IPS-18a (cell line): ENCODE results near the gene PTDSS2.
"Not testable (repeated sequence)": the region's sequence is repeated elsewhere in the genome, so short reads cannot be mapped to it uniquely, and the experiment has no call there.

Experiments used
- H3K27ac ChIP-seq: one replicate; pipeline ENCODE4 v1.5.1; 2013; ENCODE audit warnings: low read length
- H3K27me3 ChIP-seq: one replicate; pipeline ENCODE4 v1.6.1; 2013; ENCODE audit warnings: mild to moderate bottlenecking, low read length; ENCODE audit not compliant: control insufficient read depth, insufficient read depth
- H3K36me3 ChIP-seq: one replicate; pipeline ENCODE4 v1.6.1; 2013; ENCODE audit warnings: low read depth, low read length; ENCODE audit not compliant: control insufficient read depth
- H3K4me1 ChIP-seq: one replicate; pipeline ENCODE4 v1.6.1; 2013; ENCODE audit warnings: low read depth, low read length; ENCODE audit not compliant: control insufficient read depth
- H3K4me3 ChIP-seq: one replicate; pipeline ENCODE4 v1.5.1; 2013; ENCODE audit warnings: low read length
- H3K9ac ChIP-seq: one replicate; pipeline ENCODE4 v1.6.1; 2013; ENCODE audit warnings: mild to moderate bottlenecking, low read length, moderate library complexity
- H3K9me3 ChIP-seq: one replicate; pipeline ENCODE4 v1.6.1; 2013; ENCODE audit warnings: low read depth, low read length; ENCODE audit not compliant: control insufficient read depth

The PTDSS2 gene

GRCh38 chr11:408154-409007, 41.7 kb upstream of the PTDSS2 start:
- no peaks in the 10 kb centered on the region for H3K4me1 ChIP-seq
- H3K4me3 ChIP-seq = no peak overlapping the region
- H3K27ac ChIP-seq = no peak overlapping the region
- H3K27me3 ChIP-seq = peaks cover 5% of the 10 kb centered on the region
- no peaks in the 10 kb centered on the region for H3K36me3 ChIP-seq
- H3K9ac ChIP-seq = no peak overlapping the region
- no peaks in the 10 kb centered on the region for H3K9me3 ChIP-seq

- no peak overlapping the region for H3K4me3 ChIP-seq
- H3K4me1 ChIP-seq = no peaks in the 10 kb centered on the region
- H3K9me3 ChIP-seq = no peaks in the 10 kb centered on the region
- H3K36me3 ChIP-seq = no peaks in the 10 kb centered on the region
- H3K9ac ChIP-seq = no peak overlapping the region
- no peak overlapping the region for H3K27ac ChIP-seq
- H3K27me3 ChIP-seq = peaks cover 5% of the 10 kb centered on the region
Observed at GRCh38 chr11:409008-409599, 41.0 kb upstream of the PTDSS2 start.

GRCh38 chr11:409600-410483, 40.2 kb upstream of the PTDSS2 start:
- Histone ChIP-seq H3K27ac (no peak overlapping the region), H3K9ac (no peak overlapping the region), H3K36me3 (no peaks in the 10 kb centered on the region), H3K4me1 (no peaks in the 10 kb centered on the region), H3K27me3 (peaks cover 5% of the 10 kb centered on the region), H3K4me3 (no peak overlapping the region), H3K9me3 (no peaks in the 10 kb centered on the region)

GRCh38 chr11:410711-411110, 39.4 kb upstream of the PTDSS2 start:
- not testable (repeated sequence) for H3K4me3 ChIP-seq, H3K4me1 ChIP-seq, H3K9me3 ChIP-seq, H3K27ac ChIP-seq, H3K36me3 ChIP-seq, H3K9ac ChIP-seq, H3K27me3 ChIP-seq

GRCh38 chr11:411520-411919, 38.6 kb upstream of the PTDSS2 start:
- H3K4me1 ChIP-seq, H3K9ac ChIP-seq, H3K9me3 ChIP-seq, H3K4me3 ChIP-seq, H3K36me3 ChIP-seq, H3K27ac ChIP-seq: not testable (repeated sequence)
- peaks cover 16% of the 10 kb centered on the region for H3K27me3 ChIP-seq

- Histone ChIP-seq H3K9ac (no peak overlapping the region), H3K36me3 (no peaks in the 10 kb centered on the region), H3K27me3 (peaks cover 27% of the 10 kb centered on the region), H3K4me3 (no peak overlapping the region), H3K27ac (no peak overlapping the region), H3K4me1 (peaks cover 7% of the 10 kb centered on the region), H3K9me3 (no peaks in the 10 kb centered on the region)
Observed at GRCh38 chr11:412641-413119, 37.4 kb upstream of the PTDSS2 start.

- Histone ChIP-seq H3K9me3 (no peaks in the 10 kb centered on the region), H3K9ac (no peak overlapping the region), H3K4me3 (no peak overlapping the region), H3K27me3 (peaks cover 29% of the 10 kb centered on the region), H3K4me1 (peaks cover 7% of the 10 kb centered on the region), H3K27ac (no peak overlapping the region), H3K36me3 (no peaks in the 10 kb centered on the region)
Observed at GRCh38 chr11:413120-414081, 36.7 kb upstream of the PTDSS2 start.

- Histone ChIP-seq H3K27ac (no peak overlapping the region), H3K4me1 (peaks cover 7% of the 10 kb centered on the region), H3K4me3 (no peak overlapping the region), H3K9me3 (no peaks in the 10 kb centered on the region), H3K36me3 (no peaks in the 10 kb centered on the region), H3K9ac (no peak overlapping the region), H3K27me3 (peaks cover 33% of the 10 kb centered on the region)
Observed at GRCh38 chr11:414318-414857, 35.7 kb upstream of the PTDSS2 start.

GRCh38 chr11:415640-416041, 34.4 kb upstream of the PTDSS2 start:
- H3K4me1 ChIP-seq = peaks cover 7% of the 10 kb centered on the region
- peaks cover 33% of the 10 kb centered on the region for H3K27me3 ChIP-seq
- peak overlapping the region; percentile 58 for H3K4me3 ChIP-seq
- no peak overlapping the region for H3K27ac ChIP-seq
- no peaks in the 10 kb centered on the region for H3K9me3 ChIP-seq
- no peak overlapping the region for H3K9ac ChIP-seq
- no peaks in the 10 kb centered on the region for H3K36me3 ChIP-seq

- Histone ChIP-seq H3K27ac (no peak overlapping the region), H3K9ac (peak overlapping the region; percentile 48), H3K4me3 (peak overlapping the region; percentile 58), H3K27me3 (peaks cover 33% of the 10 kb centered on the region), H3K36me3 (no peaks in the 10 kb centered on the region), H3K9me3 (no peaks in the 10 kb centered on the region), H3K4me1 (peaks cover 7% of the 10 kb centered on the region)
Observed at GRCh38 chr11:416051-416756, 33.9 kb upstream of the PTDSS2 start.
